SHP77 treated with DMSO at 0.1 percent for 48 hours (cell line): ENCODE measurements around the gene HABP4.
"Not testable (repeated sequence)": the region's sequence is repeated elsewhere in the genome, so short reads cannot be mapped to it uniquely, and the experiment has no call there.

Experiments
- DNase-seq: peaks from one replicate; lab custom pipeline; 2025; lab: John Stamatoyannopoulos, UW

The HABP4 gene

DNA sequence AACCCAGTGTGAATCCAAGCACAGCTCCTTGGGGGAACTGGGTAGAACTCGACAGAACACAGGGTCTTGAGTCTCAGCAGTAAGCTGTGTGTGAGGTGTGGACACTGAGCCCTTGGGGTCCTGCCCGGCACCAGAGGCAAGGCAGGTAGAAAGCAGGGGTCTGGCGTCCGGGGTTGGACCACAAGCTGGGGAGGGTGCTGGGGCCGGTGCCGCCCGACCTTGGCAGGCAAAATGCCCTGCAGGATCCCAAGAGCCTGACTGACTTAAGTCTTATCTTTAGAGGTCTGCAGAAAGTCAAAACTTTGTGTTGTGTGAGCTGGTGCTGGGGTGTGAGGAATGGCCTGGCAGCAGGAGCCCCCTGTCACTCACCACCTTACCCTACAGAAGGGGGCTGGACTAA, 49.3 kb downstream of the HABP4 start:
- no peak for DNase-seq

GRCh38 chr9:96500696-96501632, 51.0 kb downstream of the HABP4 start:
- DNase-seq = no peak

GRCh38 chr9:96501633-96502538, 51.9 kb downstream of the HABP4 start:
- no peak for DNase-seq

DNA sequence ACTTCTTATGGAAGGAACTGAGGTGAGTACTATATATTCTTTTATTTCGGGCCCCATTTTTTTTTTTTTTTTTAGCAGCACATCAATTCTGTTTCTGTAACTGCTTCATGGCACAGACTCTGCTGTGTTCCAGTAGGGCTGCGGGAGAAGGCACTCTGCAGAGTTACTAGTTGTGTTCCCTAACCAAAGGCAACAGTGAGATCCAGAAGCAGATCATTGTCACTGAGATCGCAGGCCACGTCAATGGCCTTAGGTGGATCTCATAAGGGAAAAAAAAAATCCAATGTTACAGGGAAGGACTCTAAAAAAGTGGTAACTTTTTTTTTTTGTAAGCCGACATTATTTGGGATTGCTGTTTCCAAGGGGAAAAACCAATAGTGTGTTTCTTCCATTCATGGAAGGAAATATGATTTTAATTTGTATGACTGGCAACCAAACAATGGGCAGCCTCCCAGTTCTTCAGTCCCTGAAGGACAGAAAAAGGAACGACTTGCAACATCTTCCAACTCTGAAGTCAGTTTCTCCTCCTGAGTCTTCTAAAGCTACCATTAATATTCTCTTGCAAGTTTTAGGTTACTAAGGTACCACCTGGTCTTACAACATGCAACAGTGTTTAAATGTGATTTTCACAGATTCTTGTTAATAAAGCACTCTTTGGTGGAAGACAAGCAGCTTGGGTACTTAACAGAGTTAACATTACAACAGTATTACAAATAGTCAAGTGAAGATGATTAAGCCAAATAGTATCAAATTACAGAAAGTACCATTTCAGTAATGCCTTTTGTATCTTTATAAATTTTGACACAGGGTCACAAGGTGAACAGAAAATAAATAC, 52.8 kb downstream of the HABP4 start:
- DNase-seq = no peak

DNA sequence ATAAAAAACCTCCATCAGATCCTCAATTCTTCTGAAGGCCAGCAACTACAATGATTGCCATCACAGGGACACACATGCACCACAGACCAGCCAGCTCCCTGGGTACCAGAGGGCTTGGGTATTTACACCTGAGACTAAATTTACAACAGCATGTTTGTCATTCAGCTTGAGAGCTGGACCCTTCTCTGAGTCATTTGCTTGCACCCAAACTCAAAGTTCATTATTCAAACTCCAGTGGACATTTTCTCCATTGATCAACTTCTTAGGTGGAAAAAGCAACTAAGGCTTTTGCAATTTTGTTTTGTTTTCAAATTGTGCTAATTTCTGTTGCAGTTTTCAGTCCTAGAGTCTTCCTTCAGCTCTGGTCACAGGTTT, 53.4 kb downstream of the HABP4 start:
- not testable (repeated sequence) for DNase-seq

DNA sequence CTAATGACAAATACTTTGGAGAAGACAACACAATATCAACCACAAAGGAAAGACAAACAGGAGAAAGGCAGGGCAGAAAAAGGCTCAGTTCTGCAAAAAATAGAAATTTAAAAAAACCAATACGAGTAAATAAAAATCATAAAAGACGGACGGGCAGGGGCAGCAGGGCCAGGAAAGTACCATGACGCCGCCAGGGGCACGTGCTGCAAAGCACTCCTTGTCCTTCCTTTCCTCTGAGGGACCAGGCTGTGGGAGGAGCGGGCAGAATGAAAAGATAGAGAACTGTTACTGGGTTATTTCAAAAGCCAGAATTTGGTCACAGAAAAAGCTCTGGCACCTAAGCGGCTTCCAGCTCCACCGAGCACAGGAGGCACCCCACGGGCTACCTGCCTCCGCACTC, 53.9 kb downstream of the HABP4 start:
- DNase-seq = no peak

- DNase-seq = no peak
Observed at GRCh38 chr9:96505316-96505991, 55.5 kb downstream of the HABP4 start.

DNA sequence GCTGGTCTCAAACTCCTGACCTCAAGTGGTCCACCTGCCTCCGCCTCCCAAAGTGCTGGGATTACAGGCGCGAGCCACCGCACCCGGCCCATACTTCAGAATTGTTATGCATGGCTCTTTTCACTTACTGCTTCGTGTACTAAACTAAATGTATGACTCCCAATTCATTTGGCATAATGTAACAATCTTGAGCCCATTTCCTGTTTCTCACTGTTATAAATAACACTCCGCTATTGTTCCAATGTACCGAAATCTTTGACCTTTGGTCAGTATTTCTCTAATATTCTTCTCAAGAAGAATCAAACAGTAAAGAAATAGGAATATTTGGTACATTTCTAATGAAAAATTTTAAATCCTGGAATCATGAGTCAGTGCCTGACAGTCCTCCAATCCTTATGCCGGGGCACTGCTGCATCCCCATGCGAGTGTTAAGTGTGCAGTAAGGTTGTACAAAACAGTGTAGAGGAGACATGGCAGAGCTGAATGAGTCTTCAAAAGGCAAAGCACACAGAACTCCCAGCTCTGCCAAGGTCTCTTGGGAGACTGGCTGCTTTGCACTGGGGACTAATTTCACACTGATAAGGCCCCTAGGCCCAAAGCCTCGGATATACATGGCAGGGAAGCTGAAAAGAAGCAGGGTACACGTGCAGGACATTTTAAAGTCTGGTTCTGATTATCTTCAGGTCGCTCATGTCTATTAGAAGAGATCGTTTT, 58.4 kb downstream of the HABP4 start:
- no peak for DNase-seq

DNA sequence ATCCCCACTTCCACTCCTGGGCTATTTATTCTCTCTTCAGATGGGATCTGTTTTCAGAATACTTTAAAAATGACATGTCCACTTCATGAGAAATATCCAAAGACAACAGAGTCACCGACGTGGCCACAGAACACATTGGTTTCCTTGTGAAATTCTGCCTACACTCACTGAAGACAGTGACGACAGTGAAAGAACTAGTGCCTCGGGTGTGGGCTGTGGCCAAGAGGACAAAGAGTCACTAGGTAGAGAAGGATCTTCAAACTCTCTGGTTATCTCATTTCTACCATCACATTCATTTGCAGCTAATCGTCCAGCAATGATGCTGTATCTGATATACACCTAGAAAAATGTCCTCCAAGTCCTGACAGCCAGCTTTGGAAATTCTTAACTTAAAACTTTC, 59.1 kb downstream of the HABP4 start:
- DNase-seq = no peak

- DNase-seq = no peak
Observed at GRCh38 chr9:96509848-96510247, 59.9 kb downstream of the HABP4 start.

DNA sequence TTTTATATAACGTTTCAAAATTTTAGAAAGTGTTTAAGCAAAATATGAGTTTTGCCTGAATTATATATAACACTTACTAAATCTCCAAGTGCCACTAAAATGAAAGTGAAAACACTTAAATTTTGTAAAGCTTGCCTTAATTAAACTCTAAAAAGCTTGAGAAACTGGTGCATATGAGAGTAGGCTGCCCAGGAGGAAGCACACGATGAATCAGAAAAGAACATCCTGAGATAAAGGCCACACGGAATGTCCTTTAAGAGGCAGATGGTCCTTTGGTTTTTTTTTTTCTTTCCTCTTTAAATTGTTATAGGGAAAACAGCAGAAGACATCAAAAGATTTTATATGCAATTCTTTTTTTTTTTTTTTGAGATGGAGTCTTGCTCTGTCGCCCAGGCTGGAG, 60.3 kb downstream of the HABP4 start:
- no peak for DNase-seq

- DNase-seq = no peak
Observed at GRCh38 chr9:96512240-96512639, 62.3 kb downstream of the HABP4 start.

- no peak for DNase-seq
Observed at GRCh38 chr9:96513622-96514021, 63.7 kb downstream of the HABP4 start.

DNA sequence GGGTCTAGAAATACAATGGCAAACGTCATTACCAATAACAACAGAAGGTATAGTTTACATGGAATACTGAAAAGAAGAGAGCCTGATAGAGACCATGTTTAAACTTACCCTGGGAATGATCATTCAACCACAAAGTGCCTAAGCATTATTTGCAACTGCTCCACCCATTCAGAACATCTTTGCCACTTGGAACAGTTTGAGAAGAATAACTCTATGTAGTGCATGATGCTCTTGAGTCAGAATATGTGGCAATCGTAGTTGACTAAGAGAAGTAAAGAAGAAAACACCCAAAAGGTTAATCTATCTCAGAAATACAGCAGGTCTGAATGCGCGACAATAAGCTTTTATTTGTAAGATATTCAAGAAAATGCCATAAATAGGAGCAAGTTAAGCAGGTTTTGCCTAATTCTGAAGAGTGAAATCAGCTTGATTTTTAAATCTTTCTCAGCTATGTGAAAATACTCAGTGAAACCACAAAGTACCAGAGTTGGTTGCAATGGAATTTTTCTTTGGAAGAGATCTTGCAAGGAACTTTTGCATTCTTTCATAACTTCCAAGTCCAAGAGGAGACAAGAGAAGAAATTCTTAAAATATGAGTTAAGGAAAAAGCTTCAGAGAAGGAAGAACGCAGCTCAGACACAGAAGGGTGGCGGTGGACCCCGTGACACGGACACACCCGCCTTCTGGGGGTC, 64.3 kb downstream of the HABP4 start:
- DNase-seq = no peak

GRCh38 chr9:96514800-96515158, 64.8 kb downstream of the HABP4 start:
- no peak for DNase-seq

DNA sequence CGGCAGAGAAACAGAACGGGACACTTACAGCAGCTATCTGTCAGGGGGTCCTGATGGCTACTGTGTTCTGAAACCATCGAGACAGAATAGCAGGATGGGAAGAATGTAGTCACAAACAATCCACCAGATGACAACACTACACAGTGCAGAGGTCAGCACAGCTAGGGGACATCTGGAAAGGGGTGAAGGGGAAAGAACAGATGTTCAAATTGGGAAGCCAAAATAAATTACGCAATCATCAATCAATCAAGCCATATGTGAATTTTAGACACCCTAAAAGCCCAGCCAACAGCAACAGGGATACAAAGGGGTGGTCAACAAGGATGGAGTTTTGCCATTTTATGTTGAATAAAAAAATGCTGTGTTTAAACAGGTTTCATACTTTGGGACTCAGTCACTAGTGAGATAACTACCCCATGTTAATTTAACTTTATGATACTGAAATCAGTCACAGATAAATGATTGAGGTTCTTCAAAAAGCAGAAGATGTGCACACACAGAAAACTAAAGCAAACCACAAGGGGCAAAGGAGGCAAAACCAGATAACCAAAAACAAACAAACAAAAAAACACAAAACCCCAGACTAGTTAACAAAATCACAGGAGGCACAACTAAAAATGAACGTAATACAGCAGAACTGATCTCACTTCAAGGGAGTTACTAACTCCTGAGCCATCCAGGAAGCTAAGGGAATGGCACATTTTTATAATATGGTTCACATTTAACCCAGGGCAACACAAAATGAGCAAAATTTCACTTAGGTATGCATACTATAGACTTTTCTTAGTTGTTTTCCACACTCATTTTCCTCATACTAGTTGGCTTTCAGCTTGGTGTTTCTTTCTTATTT, 65.9 kb downstream of the HABP4 start:
- DNase-seq = no peak

DNA sequence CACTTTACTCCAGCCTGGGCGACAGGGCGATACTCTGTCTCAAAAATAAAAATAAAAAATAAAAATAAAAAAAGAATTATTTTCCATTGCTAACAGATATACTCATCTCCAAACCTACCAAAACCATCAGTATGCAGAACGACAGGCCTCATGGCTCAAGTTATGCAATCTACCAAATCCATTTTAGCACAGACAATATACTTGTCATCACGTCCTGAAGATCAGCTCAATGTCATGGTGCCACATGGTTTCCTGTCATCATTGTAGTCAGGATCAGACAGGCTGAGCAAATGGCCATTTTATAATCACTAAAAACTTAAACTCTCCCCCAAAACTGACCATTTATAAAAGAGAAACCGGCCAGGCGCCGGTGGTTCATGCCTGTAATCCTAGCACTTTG, 69.1 kb downstream of the HABP4 start:
- DNase-seq = no peak

DNA sequence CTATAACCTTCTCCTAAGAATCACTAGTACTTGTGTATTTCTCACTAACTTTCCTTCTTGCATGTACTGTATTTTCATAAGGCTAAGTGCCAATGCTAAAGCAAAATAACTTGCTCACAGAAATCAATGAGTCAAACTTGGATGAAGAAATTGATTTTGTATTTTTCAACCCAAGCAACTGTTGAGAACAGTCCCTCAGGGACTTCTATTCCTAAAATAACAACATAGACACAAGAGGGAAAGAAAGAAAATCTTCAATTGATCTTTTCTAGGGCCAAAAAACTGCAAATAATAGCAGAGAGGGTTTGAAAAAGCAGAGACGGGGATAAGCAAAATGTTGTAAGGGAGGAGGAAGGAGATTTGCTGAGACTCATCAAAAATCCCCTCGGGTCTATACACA, 69.8 kb downstream of the HABP4 start:
- DNase-seq = no peak

DNA sequence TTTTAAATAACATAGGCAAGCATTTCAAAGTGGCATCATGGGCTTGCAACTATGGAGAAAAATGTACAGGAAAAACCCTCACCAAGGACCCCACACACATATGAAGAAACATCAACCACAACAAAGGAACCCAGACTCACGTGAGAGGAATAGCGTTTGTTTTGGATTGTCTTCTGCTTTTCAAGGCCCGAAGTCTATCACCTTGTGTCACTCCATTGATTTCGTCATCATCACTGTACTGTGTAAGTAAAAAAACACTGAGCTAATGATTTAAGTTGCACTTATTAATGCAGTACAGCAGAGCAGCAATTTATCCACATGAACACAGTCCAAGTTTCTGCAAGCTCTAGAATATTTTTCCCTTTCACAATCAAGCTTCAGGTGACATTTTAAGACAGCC, 72.4 kb downstream of the HABP4 start:
- no peak for DNase-seq
